Smooth muscle cell (in vitro differentiated cells): ENCODE data around the gene CSNK2A1. TPM values are rescaled to one million over a fixed set of nuclear protein-coding genes. Genes with fewer than 3 reads are reported as not detected.

Source experiments
- DNase-seq: peaks from one replicate; lab custom pipeline; 2025; ENCODE audit not compliant: unreplicated experiment; lab: John Stamatoyannopoulos, UW
- H2AFZ ChIP-seq: fragments of 200-600 bp; sonication (generic); 2 replicates; pipeline ENCODE4 v1.6.0; 2016; ENCODE audit warnings: antibody characterized with exemption, low read depth, mild to moderate bottlenecking
- H3F3A ChIP-seq: fragments of 200-600 bp; sonication (generic); 2 replicates; pipeline ENCODE4 v1.6.0; 2017; ENCODE audit warnings: antibody characterized with exemption, low read depth
- H3K27ac ChIP-seq: fragments of 200-600 bp; sonication (generic); 2 replicates; pipeline ENCODE4 v1.5.1; 2016; ENCODE audit warnings: low read depth, mild to moderate bottlenecking
- H3K27me3 ChIP-seq: fragments of 200-600 bp; sonication (generic); 2 replicates; pipeline ENCODE4 v1.6.1; 2016; ENCODE audit warnings: low read depth, mild to moderate bottlenecking
- H3K36me3 ChIP-seq: fragments of 200-600 bp; sonication (generic); 2 replicates; pipeline ENCODE4 v1.5.1; 2016; ENCODE audit warnings: low read depth
- H3K4me1 ChIP-seq: fragments of 200-600 bp; sonication (generic); 2 replicates; pipeline ENCODE4 v1.5.1; 2016; ENCODE audit warnings: low read depth
- H3K4me2 ChIP-seq: fragments of 200-600 bp; sonication (generic); 2 replicates; pipeline ENCODE4 v1.6.0; 2016; ENCODE audit warnings: mild to moderate bottlenecking
- H3K4me3 ChIP-seq: fragments of 200-600 bp; sonication (generic); 2 replicates; pipeline ENCODE4 v1.5.1; 2016; ENCODE audit warnings: mild to moderate bottlenecking
- H3K79me2 ChIP-seq: fragments of 200-600 bp; sonication (generic); 2 replicates; pipeline ENCODE4 v1.6.0; 2016; ENCODE audit warnings: low read depth, mild to moderate bottlenecking
- H3K9ac ChIP-seq: fragments of 200-600 bp; sonication (generic); 2 replicates; pipeline ENCODE4 v1.6.0; 2016; ENCODE audit warnings: low read depth
- H3K9me3 ChIP-seq: fragments of 200-600 bp; sonication (generic); replicated peaks from 2 replicates; pipeline ENCODE4 v1.5.1; 2016; ENCODE audit warnings: low read depth
- H4K20me1 ChIP-seq: fragments of 200-600 bp; sonication (generic); 2 replicates; pipeline ENCODE4 v1.6.0; 2016; ENCODE audit warnings: low read depth
- WGBS: methylation state at CpG from one replicate; pipeline ENCODE4 v1.1.7; 2016; ENCODE audit warnings: low lambda C conversion rate; 5-methylcytosine and 5-hydroxymethylcytosine counted together
- polyA plus RNA-seq: library from polyadenylated mRNA; unstranded; fragments of >200 nt; fragmentation: Nextera tagmentation; extraction: Ambion mirVana; gene quantifications from 2 replicates; pipeline ENCODE4 v1.2.1, GENCODE V29; 2016
- total RNA-seq: library from RNA; depleted of rRNA; stranded (reverse); fragments of >200 nt; gene quantifications from 2 replicates; pipeline ENCODE4 v1.2.3, GENCODE V29; 2014
- TF ChIP-seq, protein P1 (sequence below): fragments of 200-600 bp; sonication (generic); IDR thresholded peaks from 2 replicates; pipeline ENCODE4 v1.5.1; 2017; ENCODE audit warnings: borderline replicate concordance, mild to moderate bottlenecking, antibody characterized with exemption; ENCODE audit not compliant: insufficient read depth, poor library complexity, severe bottlenecking

The CSNK2A1 gene
- total and polyA plus RNA-seq, 2 experiments from 2014 or later, result 82.6 to 205 TPM

DNA sequence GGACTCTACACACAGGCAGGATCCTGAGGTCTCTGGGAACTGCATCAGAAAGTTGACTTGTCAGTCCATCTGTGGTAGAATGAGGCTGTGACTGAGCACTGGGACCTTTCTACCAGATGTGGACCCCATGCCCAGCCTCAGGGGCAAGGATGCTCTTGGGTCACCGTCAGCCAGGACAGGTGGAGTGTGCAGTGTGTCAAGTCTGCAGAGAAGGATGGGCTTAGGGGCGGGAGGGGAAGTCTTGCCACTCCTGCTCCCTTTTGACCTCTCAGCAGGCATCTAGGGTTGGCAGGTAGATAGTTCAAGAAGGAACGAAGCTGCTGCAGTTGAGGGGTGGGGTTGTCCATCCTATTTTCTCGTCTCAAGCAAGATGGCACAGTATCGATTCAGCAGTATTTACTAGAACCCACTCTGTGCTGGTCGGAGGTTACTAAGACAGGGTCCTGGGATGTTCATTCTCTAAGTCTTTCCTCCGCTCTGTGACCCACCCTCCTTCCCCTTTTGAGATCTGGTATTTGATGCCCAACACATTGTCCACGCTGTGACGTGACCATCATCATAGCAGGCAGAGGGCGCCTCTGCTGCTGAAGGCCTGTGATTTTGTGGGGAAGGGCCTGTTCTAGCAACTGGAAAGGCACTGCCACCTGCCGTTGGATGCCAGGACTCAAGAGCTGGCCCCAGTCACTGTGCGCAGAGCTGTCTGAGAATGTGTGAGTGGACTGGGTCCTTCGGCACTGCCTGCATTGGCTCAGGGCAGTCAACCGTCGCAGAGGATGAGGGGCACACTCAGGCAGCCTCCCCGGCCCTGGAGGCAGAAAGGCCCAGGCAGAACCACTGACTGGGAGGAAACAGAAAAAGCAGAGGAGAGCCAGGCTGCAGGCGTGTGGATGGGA is 112.3 kb downstream of the CSNK2A1 start:
- Histone ChIP-seq H3K27ac (no peak overlapping the region), H3K36me3 (no peaks in the 10 kb centered on the region), H3K9me3 (no peaks in the 10 kb centered on the region), H3K9ac (no peak overlapping the region), H3K4me2 (no peak overlapping the region), H3F3A (peaks cover 7% of the 10 kb centered on the region), H3K79me2 (no peaks in the 10 kb centered on the region), H3K27me3 (no peaks in the 10 kb centered on the region), H4K20me1 (peaks cover 8% of the 10 kb centered on the region), H3K4me1 (no peaks in the 10 kb centered on the region), H2AFZ (no peak overlapping the region), H3K4me3 (no peak overlapping the region)
- WGBS, result 83% methylated on average over 17 of the region's 17 CpGs
- DNase-seq, result no peak
- TF ChIP-seq, protein P1, sequence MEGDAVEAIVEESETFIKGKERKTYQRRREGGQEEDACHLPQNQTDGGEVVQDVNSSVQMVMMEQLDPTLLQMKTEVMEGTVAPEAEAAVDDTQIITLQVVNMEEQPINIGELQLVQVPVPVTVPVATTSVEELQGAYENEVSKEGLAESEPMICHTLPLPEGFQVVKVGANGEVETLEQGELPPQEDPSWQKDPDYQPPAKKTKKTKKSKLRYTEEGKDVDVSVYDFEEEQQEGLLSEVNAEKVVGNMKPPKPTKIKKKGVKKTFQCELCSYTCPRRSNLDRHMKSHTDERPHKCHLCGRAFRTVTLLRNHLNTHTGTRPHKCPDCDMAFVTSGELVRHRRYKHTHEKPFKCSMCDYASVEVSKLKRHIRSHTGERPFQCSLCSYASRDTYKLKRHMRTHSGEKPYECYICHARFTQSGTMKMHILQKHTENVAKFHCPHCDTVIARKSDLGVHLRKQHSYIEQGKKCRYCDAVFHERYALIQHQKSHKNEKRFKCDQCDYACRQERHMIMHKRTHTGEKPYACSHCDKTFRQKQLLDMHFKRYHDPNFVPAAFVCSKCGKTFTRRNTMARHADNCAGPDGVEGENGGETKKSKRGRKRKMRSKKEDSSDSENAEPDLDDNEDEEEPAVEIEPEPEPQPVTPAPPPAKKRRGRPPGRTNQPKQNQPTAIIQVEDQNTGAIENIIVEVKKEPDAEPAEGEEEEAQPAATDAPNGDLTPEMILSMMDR, result peak; percentile 31

DNA sequence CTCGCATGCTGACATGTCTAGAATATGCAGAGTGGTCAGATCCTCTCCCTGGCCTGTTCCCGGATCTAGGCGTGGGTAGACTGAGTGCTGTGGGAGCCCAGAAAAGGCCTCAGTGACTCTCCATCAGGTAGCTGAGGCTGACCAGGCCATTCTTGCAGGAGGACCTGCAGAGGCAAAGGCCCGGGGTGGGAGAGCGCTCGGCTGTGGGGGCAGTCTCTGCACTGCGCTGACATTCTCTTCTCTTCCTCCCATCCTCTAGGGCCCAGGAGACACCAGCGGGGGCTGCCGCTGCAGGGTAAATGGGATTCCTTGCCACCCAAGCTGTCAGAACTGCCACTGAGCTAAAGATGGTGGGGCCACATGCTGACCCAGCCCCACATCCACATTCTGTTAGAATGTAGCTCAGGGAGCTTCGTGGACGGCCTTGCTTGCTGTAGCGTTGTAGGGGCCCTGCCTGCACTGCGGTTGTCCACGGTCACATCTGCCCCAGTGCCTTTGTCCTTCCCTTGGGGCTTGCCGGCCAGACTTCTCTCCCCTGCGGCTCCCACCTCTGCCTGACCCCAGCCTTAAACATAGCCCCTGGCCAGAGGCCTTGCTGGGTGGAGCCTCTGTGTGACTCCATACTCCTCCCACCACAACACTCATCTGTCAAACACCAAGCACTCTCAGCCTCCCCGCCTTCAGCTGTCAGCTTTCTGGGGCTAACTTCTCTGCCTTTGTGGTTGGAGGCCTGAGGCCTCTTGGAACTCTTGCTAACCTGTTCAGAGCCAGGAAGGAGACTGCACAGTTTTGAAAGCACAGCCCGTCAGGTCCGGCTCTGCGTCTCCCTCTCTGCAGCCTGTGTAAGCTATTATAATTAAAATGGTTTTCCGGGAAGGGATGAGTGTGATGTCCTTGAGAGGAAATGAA is 113.2 kb downstream of the CSNK2A1 start:
- Histone ChIP-seq H3K79me2 (no peaks in the 10 kb centered on the region), H4K20me1 (peaks cover 8% of the 10 kb centered on the region), H3K27ac (no peak overlapping the region), H3K27me3 (no peaks in the 10 kb centered on the region), H3F3A (peaks cover 7% of the 10 kb centered on the region), H2AFZ (no peak overlapping the region), H3K4me2 (no peak overlapping the region), H3K9me3 (no peaks in the 10 kb centered on the region), H3K36me3 (no peaks in the 10 kb centered on the region), H3K9ac (no peak overlapping the region), H3K4me3 (no peak overlapping the region), H3K4me1 (no peaks in the 10 kb centered on the region)
- TF ChIP-seq, protein P1, result no peak
- DNase-seq, result no peak
- WGBS, result 96% methylated on average over 21 of the region's 21 CpGs

DNA sequence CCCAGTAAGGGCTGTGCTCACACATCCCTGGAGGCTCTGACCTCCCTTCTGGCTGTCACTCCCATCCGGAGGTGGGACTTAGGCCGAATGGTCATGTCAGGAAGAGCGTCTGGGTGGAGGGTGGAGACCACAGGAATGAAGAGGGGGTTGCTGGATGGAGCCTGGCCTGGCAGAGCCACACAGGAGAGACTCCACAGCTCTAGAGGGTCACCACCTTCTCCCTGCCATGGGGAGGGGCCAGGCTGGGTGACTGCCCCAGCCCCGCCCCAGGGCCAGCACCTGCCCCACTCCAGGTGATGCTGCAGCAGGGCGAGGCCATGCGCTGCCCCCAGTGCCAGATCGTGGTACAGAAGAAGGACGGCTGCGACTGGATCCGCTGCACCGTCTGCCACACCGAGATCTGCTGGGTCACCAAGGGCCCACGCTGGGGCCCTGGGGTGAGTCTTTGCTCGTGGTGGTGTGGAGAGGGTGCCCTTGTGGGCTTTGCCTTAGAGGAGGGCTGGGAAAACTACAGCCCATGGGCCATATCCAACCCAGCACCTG is 114.9 kb downstream of the CSNK2A1 start:
- no peaks in the 10 kb centered on the region for H3K36me3 ChIP-seq
- no peaks in the 10 kb centered on the region for H3K79me2 ChIP-seq
- H3K4me1 ChIP-seq, result no peaks in the 10 kb centered on the region
- no peak overlapping the region for H3K9ac ChIP-seq
- 92% methylated on average over 14 of the region's 14 CpGs for WGBS
- DNase-seq, result no peak
- H3K4me2 ChIP-seq, result no peak overlapping the region
- H3K27ac ChIP-seq, result no peak overlapping the region
- H3K27me3 ChIP-seq, result no peaks in the 10 kb centered on the region
- H3F3A ChIP-seq, result peaks cover 7% of the 10 kb centered on the region
- H3K9me3 ChIP-seq, result no peaks in the 10 kb centered on the region
- H2AFZ ChIP-seq, result no peak overlapping the region
- TF ChIP-seq, protein P1, result no peak
- no peaks in the 10 kb centered on the region for H4K20me1 ChIP-seq
- H3K4me3 ChIP-seq, result no peak overlapping the region
